Naive thymus-derived CD4-positive, alpha-beta T cell (primary cell): ENCODE measurements around the gene LIN54. TPM values are rescaled to one million over a fixed set of nuclear protein-coding genes. Genes with fewer than 3 reads are reported as not detected.
"Not testable (repeated sequence)": the region's sequence is repeated elsewhere in the genome, so short reads cannot be mapped to it uniquely, and the experiment has no call there.

ENCODE experiments used
- ATAC-seq: fragments of 150-1000 bp; cut with Tn5 transposase; 2 replicates; pipeline ENCODE4 v1.10.0; 2021; ENCODE audit warnings: mild to moderate bottlenecking, moderate library complexity
- CTCF ChIA-PET: fragments of 350-600 bp; sonication (Branson Sonifier 250); formaldehyde crosslinking; loops from one replicate; lab custom pipeline; 2021; ENCODE audit warnings: antibody characterized with exemption; lab: Charles Lee
- POLR2A ChIA-PET: fragments of 350-600 bp; sonication (Branson Sonifier 250); formaldehyde crosslinking; loops from one replicate; lab custom pipeline; 2021; ENCODE audit warnings: antibody characterized with exemption, inconsistent platforms; lab: Charles Lee
- DNase-seq, 9 donors: peaks; one replicate each; pipeline versions ENCODE4 v3.0.0 to v3.0.0-alpha.2; 2020 to 2022; ENCODE audit warnings: mixed read lengths in 1 of 9
- H3K27ac ChIP-seq: one replicate; pipeline ENCODE4 v1.7.0; 2013; ENCODE audit warnings: mild to moderate bottlenecking, low read depth, low read length, moderate library complexity
- H3K27me3 ChIP-seq, 2 donors: one replicate each; pipeline ENCODE4 v1.7.0; 2013; ENCODE audit warnings: low read length in 2 of 2, mild to moderate bottlenecking in 2 of 2, moderate library complexity in 2 of 2; ENCODE audit not compliant: control insufficient read depth in 2 of 2, insufficient read depth in 2 of 2
- H3K36me3 ChIP-seq, 3 experiments: 1 replicate in 2 of 3; 2 replicates in 1 of 3; pipeline ENCODE4 v1.7.0; 2013; ENCODE audit warnings: low read length in 3 of 3, mild to moderate bottlenecking in 3 of 3, moderate library complexity in 1 of 3; ENCODE audit not compliant: insufficient read depth in 3 of 3, control insufficient read depth in 2 of 3
- H3K4me1 ChIP-seq, 2 donors: one replicate each; pipeline ENCODE4 v1.7.0; 2013; ENCODE audit warnings: low read length in 2 of 2, mild to moderate bottlenecking in 2 of 2, moderate library complexity in 1 of 2; ENCODE audit not compliant: control insufficient read depth in 2 of 2, insufficient read depth in 2 of 2
- H3K4me3 ChIP-seq: 2 replicates; pipeline ENCODE4 v1.7.0; 2013; ENCODE audit warnings: mild to moderate bottlenecking, low read length
- H3K9me3 ChIP-seq, 3 experiments: 1 replicate in 2 of 3; 2 replicates in 1 of 3; pipeline ENCODE4 v1.7.0; 2013; ENCODE audit warnings: low read length in 3 of 3; ENCODE audit not compliant: control insufficient read depth in 2 of 3
- H3K27ac Mint-ChIP-seq, 9 donors: one replicate each; pipeline ENCODE4 v1.8.0; 2020 to 2022; ENCODE audit warnings: mixed read lengths in 9 of 9, mild to moderate bottlenecking in 8 of 9, moderate library complexity in 5 of 9, inconsistent platforms in 2 of 9
- H3K27me3 Mint-ChIP-seq, 5 donors: one replicate each; pipeline ENCODE4 v1.8.0; 2021 to 2022; ENCODE audit warnings: mixed read lengths in 5 of 5, mild to moderate bottlenecking in 1 of 5
- H3K36me3 Mint-ChIP-seq, 5 donors: one replicate each; pipeline ENCODE4 v1.8.0; 2020 to 2022; ENCODE audit warnings: mixed read lengths in 5 of 5, mild to moderate bottlenecking in 3 of 5, inconsistent platforms in 1 of 5
- H3K4me1 Mint-ChIP-seq, 7 donors: one replicate each; pipeline ENCODE4 v1.8.0; 2020 to 2022; ENCODE audit warnings: mixed read lengths in 7 of 7, mild to moderate bottlenecking in 3 of 7, inconsistent platforms in 1 of 7
- H3K4me3 Mint-ChIP-seq, 10 donors: one replicate each; pipeline ENCODE4 v1.8.0; 2020 to 2022; ENCODE audit warnings: mild to moderate bottlenecking in 10 of 10, mixed read lengths in 10 of 10, moderate library complexity in 6 of 10, inconsistent platforms in 2 of 10
- H3K9me3 Mint-ChIP-seq, 11 donors: one replicate each; pipeline ENCODE4 v1.8.0; 2020 to 2022; ENCODE audit warnings: mixed read lengths in 11 of 11, mild to moderate bottlenecking in 4 of 11, inconsistent platforms in 1 of 11, moderate library complexity in 1 of 11
- intact Hi-C, 2 donors: fragments of 100-400 bp; cut with micrococcal nuclease; formaldehyde crosslinking; loops; one replicate each; pipeline ENCODE4 v1.15.1; 2023
- polyA plus RNA-seq, 2 donors: library from polyadenylated mRNA; unstranded; fragments of 300-500 nt; fragmentation: Illumina TruSeq; gene quantifications; one replicate each; pipeline ENCODE4 v1.2.3, GENCODE V29; 2021
- total RNA-seq, 6 experiments: library from RNA in 5 of 6; stranded (reverse) in 5 of 6; gene quantifications; 1 replicate in 5 of 6; 2 replicates in 1 of 6; pipeline ENCODE4 v1.2.3 and lab custom pipeline; 2021 to 2026

The LIN54 gene
- total and polyA plus RNA-seq, 7 experiments from 2014 or later = 11.0 to 30.7 (median 16.6) TPM

DNA sequence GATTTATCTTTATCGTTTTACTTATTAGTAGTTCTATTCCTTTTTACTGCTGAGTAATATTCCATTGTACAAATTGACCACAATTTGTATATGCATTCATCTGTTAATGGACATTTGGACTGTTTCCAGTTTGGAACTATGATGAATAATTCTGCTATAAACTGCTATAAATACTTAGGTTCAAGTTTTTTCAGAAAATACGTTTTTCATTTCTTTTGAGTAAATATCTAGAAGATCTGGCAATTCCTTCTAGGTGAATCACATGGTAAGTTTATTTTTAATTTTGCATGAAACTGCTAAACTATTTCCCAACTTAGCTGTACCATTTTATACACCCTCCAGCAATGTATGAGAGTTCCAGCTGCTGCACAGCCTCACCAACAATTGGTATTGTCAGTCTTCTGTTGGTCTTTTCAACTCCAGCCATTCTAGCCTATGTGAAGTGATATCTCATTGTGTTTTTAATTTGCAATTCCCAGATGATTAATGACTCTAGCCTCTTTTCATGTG is 22.2 kb downstream of the LIN54 start:
- Histone ChIP-seq H3K27me3 (no peaks in the 10 kb centered on the region), H3K27ac (no peak overlapping the region), H3K9me3 (no peaks in the 10 kb centered on the region), H3K36me3 (no peaks in the 10 kb centered on the region), H3K4me1 (peaks cover 5 to 9% of the 10 kb centered on the region in 2 donors), H3K4me3 (no peak overlapping the region)
- intact Hi-C loops = no loop called here
- ChIA-PET CTCF (no interaction called here), POLR2A (interaction anchor here (0.8 kb wide), 1 partner anchor 699 kb away, joined by 3 read pairs; no protein-coding TSS in a partner anchor)
- H3K9me3 Mint-ChIP-seq = peaks cover 0 to 3% (median 0%) of the 10 kb centered on the region in 11 donors
- H3K4me1 Mint-ChIP-seq = peaks cover 14 to 38% (median 31%) of the 10 kb centered on the region in 7 donors
- H3K4me3 Mint-ChIP-seq = no peak overlapping the region
- no peaks in the 10 kb centered on the region for H3K27me3 Mint-ChIP-seq
- peak overlapping the region in 2 of 9 donors; percentile 17 to 18 for H3K27ac Mint-ChIP-seq
- peaks cover 0 to 30% (median 23%) of the 10 kb centered on the region in 5 donors for H3K36me3 Mint-ChIP-seq
- ATAC-seq = no peak
- no peak for DNase-seq

DNA sequence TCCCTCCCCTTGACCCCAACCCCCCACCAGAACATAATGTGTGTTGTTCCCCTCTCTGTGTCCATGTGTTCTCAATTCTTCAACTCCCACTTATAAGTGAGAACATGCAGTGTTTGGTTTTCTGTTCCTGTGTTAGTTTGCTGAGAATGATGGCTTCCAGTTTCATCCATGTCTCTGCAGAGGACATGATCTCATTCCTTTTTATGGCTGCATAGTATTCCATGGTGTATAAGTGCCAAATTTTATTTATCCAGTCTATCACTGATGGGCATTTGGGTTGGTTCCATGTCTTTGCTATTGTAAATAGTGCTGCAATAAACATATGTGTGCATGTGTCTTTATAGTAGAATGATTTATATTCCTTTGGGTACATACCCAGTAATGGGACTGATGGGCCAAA is 23.1 kb downstream of the LIN54 start:
- H3K4me3 Mint-ChIP-seq, H3K27ac Mint-ChIP-seq, intact Hi-C loops, ATAC-seq, H3K9me3 Mint-ChIP-seq, H3K27me3 Mint-ChIP-seq, H3K27ac ChIP-seq, H3K4me3 ChIP-seq, CTCF ChIA-PET, H3K9me3 ChIP-seq, DNase-seq, H3K36me3 ChIP-seq, H3K27me3 ChIP-seq, H3K4me1 ChIP-seq: not testable (repeated sequence)
- Mint-ChIP-seq H3K4me1 (peaks cover 14 to 38% (median 31%) of the 10 kb centered on the region in 7 donors), H3K36me3 (peaks cover 0 to 31% (median 24%) of the 10 kb centered on the region in 5 donors)
- POLR2A ChIA-PET = interaction anchor here (0.8 kb wide), 1 partner anchor 698 kb away, joined by 3 read pairs; no protein-coding TSS in a partner anchor

DNA sequence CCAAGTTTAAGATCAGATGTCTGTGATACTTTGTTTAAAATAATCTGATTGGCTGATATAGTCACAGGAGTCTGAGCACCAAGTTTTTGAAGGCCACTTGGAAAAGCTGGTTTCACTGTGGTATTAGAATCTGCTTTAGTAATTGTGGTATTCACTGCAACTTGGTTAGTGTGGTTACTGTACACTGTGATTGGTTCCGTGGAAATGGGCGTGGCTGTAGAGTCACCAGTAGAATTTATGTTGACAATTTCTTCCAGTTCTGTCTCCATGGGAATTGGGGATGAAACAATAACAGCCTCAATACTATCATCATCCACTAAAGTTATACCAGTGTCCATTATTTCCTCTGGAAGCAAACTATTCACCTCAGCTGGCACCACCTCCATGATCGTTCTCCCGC is 26.2 kb downstream of the LIN54 start:
- intact Hi-C loops = no loop called here
- Mint-ChIP-seq H3K4me3 (no peak overlapping the region), H3K36me3 (peaks cover 0 to 33% (median 24%) of the 10 kb centered on the region in 5 donors), H3K9me3 (peaks cover 0 to 3% (median 0%) of the 10 kb centered on the region in 11 donors), H3K4me1 (peaks cover 5 to 22% (median 13%) of the 10 kb centered on the region in 7 donors), H3K27ac (peak overlapping the region in 2 of 9 donors; percentile 26 to 70), H3K27me3 (no peaks in the 10 kb centered on the region)
- POLR2A ChIA-PET = no interaction called here
- H3K27me3 ChIP-seq = no peaks in the 10 kb centered on the region
- ATAC-seq = no peak
- no peaks in the 10 kb centered on the region for H3K36me3 ChIP-seq
- DNase-seq = no peak
- no peak overlapping the region for H3K4me3 ChIP-seq
- H3K9me3 ChIP-seq = no peaks in the 10 kb centered on the region
- CTCF ChIA-PET = no interaction called here
- no peak overlapping the region for H3K27ac ChIP-seq
- H3K4me1 ChIP-seq = peaks cover 0 to under 1% of the 10 kb centered on the region in 2 donors

DNA sequence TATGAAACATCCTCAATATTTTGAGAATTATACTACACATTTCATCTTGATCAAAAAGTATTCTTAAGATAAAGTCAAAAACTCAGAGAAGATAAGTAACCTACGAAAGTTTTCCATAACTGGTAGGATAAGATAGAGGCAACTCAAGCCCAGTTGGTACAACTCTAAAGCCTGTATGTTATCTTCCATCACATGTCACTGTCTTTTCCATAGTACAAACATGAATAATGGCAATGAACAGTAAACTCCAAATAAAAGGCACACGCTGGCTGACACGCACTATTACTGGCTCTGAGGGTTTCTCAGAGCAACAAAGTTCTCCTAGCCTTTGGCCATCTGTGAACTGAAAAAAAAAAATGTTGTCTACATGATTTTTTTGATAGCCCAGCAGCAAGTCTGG is 27.2 kb downstream of the LIN54 start:
- intact Hi-C loops = no loop called here
- Mint-ChIP-seq H3K4me3 (no peak overlapping the region), H3K27ac (no peak overlapping the region), H3K4me1 (peaks cover 0 to 15% (median 8%) of the 10 kb centered on the region in 7 donors), H3K36me3 (peaks cover 0 to 29% (median 25%) of the 10 kb centered on the region in 5 donors), H3K27me3 (no peaks in the 10 kb centered on the region), H3K9me3 (peaks cover 0 to 3% (median 0%) of the 10 kb centered on the region in 11 donors)
- H3K36me3 ChIP-seq = no peaks in the 10 kb centered on the region
- ChIA-PET CTCF (no interaction called here), POLR2A (interaction anchor here (0.6 kb wide), 1 partner anchor 15 kb away, joined by 3 read pairs; no protein-coding TSS in a partner anchor)
- ATAC-seq = no peak
- no peaks in the 10 kb centered on the region for H3K4me1 ChIP-seq
- no peaks in the 10 kb centered on the region for H3K9me3 ChIP-seq
- H3K4me3 ChIP-seq = no peak overlapping the region
- no peak for DNase-seq
- H3K27me3 ChIP-seq = no peaks in the 10 kb centered on the region
- no peak overlapping the region for H3K27ac ChIP-seq

DNA sequence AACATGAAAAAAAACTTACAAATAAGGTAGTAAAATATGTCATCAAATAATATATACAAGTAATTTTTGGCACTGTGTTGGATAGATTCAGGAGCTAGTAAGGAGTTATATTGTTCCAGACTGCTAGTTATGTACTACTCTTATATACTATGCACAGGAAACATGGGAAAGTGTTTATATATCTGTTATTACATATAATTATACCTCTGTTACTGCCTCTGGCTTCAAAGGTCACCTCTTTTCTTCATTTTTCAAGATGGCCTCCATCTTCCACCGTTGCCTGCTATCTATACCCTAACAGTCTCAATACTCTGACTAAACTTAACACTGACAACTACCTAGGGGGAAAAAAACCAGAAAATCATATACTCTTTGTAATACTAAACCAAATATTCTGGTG is 29.5 kb downstream of the LIN54 start:
- intact Hi-C loops = no loop called here
- no peak overlapping the region for H3K4me3 Mint-ChIP-seq
- no peak for ATAC-seq
- POLR2A ChIA-PET = no interaction called here
- Histone ChIP-seq H3K27me3 (no peaks in the 10 kb centered on the region), H3K36me3 (no peaks in the 10 kb centered on the region), H3K27ac (no peak overlapping the region), H3K4me1 (no peaks in the 10 kb centered on the region), H3K9me3 (no peaks in the 10 kb centered on the region), H3K4me3 (no peak overlapping the region)
- H3K9me3 Mint-ChIP-seq = no peaks in the 10 kb centered on the region
- H3K4me1 Mint-ChIP-seq = peaks cover 0 to 14% (median 8%) of the 10 kb centered on the region in 7 donors
- CTCF ChIA-PET = interaction anchor here (0.5 kb wide), 2 partner anchors 13 to 31 kb away, joined by 3 to 5 read pairs; no protein-coding TSS in a partner anchor
- H3K27ac Mint-ChIP-seq = no peak overlapping the region
- no peaks in the 10 kb centered on the region for H3K27me3 Mint-ChIP-seq
- peaks cover 8 to 37% (median 25%) of the 10 kb centered on the region in 5 donors for H3K36me3 Mint-ChIP-seq
- no peak for DNase-seq

DNA sequence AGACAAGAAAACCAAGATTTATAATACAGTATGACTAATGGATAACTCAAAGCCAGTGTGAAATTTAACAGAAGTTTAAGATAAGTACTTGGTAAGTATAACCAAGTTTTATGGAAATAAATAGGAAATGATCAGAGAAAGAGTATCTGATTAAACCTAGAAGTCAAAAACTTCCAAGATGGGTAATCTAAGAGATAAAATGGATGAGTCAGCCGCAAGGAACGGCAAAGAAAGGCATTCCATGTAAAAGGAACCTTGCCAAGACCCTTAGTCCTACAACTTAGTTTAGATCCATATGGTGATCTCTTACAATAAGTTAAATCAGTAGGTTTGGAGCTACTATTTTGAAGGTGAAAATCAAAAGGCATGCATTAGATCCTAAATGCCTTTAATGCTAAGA is 34.8 kb downstream of the LIN54 start:
- no peaks in the 10 kb centered on the region for H3K9me3 Mint-ChIP-seq
- peaks cover 0 to 3% (median 0%) of the 10 kb centered on the region in 7 donors for H3K4me1 Mint-ChIP-seq
- H3K36me3 ChIP-seq = no peaks in the 10 kb centered on the region
- no peaks in the 10 kb centered on the region for H3K27me3 Mint-ChIP-seq
- intact Hi-C loops = no loop called here
- CTCF ChIA-PET = no interaction called here
- no peak overlapping the region for H3K4me3 Mint-ChIP-seq
- H3K27ac ChIP-seq = no peak overlapping the region
- DNase-seq (no peak), ATAC-seq (no peak)
- no peaks in the 10 kb centered on the region for H3K27me3 ChIP-seq
- no peak overlapping the region for H3K4me3 ChIP-seq
- H3K9me3 ChIP-seq = no peaks in the 10 kb centered on the region
- POLR2A ChIA-PET = no interaction called here
- no peak overlapping the region for H3K27ac Mint-ChIP-seq
- peaks cover 8 to 43% (median 30%) of the 10 kb centered on the region in 5 donors for H3K36me3 Mint-ChIP-seq
- no peaks in the 10 kb centered on the region for H3K4me1 ChIP-seq

DNA sequence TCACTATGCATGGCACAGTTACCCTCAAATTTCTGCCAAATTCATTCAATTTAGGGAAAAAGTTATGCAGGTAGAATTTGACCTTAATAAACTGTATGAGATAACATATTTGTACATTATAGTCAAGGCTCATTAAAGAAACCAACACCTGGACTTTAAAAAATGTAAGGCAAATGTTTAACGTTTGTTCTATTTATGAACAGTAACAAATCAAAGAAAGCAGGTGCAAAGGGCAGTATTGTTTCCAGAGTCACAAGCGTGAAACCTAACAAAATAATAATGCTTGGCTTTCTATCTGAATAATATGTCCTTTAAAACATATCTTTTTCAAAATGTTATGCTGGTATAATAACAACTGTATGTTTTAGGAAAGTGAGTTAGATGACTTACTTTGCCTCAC is 41.2 kb downstream of the LIN54 start:
- Histone ChIP-seq H3K4me3 (no peak overlapping the region), H3K4me1 (no peaks in the 10 kb centered on the region), H3K27me3 (no peaks in the 10 kb centered on the region), H3K9me3 (no peaks in the 10 kb centered on the region), H3K36me3 (peaks cover 0 to 16% (median 6%) of the 10 kb centered on the region in 3 experiments), H3K27ac (no peak overlapping the region)
- Mint-ChIP-seq H3K4me3 (no peak overlapping the region), H3K36me3 (peaks cover 10 to 62% (median 45%) of the 10 kb centered on the region in 5 donors), H3K4me1 (peaks cover 0 to 13% (median 0%) of the 10 kb centered on the region in 7 donors), H3K27ac (no peak overlapping the region), H3K9me3 (no peaks in the 10 kb centered on the region), H3K27me3 (no peaks in the 10 kb centered on the region)
- CTCF ChIA-PET = no interaction called here
- DNase-seq = no peak
- intact Hi-C loops = no loop called here
- POLR2A ChIA-PET = interaction anchor here (0.6 kb wide), 1 partner anchor 81 kb away, joined by 4 read pairs; no protein-coding TSS in a partner anchor
- no peak for ATAC-seq
